DLD1 (cell line): ENCODE data around the gene IFITM5.
"Not testable (repeated sequence)": the region's sequence is repeated elsewhere in the genome, so short reads cannot be mapped to it uniquely, and the experiment has no call there.

Experiments used
- in situ Hi-C: cut with HindIII; loops from 2 replicates; pipeline ENCODE4 v1.10.0; 2017; ENCODE audit warnings: low sequenced_read_pairs

Gene IFITM5

GRCh38 chr11:328516-329100 is 29.3 kb upstream of the IFITM5 start:
- in situ Hi-C loops: not testable (repeated sequence)

DNA sequence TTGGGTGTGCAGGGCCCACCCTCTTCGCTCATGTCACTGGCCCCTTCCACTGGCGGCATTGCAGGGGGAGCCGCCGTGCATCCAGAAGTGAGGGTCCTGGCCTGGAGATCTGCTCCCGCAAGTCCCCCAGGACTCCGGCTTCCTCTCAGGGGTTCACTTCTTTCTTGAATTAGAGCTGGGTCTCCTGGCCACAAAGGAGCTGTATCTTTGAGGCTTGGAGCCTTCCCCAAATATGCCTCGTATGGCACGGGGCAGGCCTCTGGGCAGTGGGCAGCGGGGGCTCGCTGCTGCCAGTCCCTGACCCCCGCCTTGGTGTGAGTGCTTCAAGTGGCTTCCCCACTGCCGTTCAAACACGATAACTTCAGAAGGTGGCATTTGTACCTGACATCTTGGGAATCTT is 28.7 kb upstream of the IFITM5 start:
- in situ Hi-C loops: no loop called here

GRCh38 chr11:327581-327923 is 28.2 kb upstream of the IFITM5 start:
- in situ Hi-C loops: no loop called here

DNA sequence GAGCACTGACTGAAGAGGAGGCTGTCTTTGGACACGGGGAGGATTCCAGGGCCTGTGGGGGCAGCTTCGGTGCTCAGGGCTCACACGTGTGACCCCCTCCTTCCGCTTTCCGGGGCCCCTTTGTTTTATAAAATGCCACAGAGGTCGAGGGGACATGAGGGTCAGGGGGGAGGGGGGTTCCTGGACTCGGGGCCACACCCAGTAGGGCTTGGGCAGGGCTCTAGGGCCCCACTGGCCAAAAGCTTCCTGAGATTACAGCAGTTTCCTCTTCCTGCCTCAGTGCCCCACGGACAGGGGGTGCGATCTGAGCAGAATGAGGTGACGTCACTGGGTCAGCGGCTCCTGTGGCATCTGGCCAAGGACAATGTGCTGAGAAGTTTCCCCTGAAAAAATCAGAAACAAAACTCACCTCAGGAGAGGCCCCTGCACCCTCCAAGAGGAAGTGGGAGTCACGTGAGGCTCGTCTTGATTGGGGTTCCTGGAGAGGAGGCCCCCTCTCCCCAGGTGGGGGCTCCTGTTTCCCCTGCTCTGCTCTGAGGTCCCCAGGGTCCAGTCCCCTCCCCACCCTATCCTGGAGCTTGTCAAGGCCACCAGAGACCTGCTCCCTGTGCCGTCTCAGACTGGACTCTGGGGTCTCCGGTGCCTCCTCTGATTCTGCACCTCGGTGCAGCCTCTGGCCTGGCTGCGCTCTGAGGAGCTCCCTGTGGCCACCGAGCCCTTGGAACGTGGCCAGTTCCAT is 27.7 kb upstream of the IFITM5 start:
- in situ Hi-C loops: no loop called here

- in situ Hi-C loops: no loop called here
Observed at GRCh38 chr11:326592-326841, 27.2 kb upstream of the IFITM5 start.

GRCh38 chr11:325796-326591 is 26.7 kb upstream of the IFITM5 start:
- in situ Hi-C loops: no loop called here

DNA sequence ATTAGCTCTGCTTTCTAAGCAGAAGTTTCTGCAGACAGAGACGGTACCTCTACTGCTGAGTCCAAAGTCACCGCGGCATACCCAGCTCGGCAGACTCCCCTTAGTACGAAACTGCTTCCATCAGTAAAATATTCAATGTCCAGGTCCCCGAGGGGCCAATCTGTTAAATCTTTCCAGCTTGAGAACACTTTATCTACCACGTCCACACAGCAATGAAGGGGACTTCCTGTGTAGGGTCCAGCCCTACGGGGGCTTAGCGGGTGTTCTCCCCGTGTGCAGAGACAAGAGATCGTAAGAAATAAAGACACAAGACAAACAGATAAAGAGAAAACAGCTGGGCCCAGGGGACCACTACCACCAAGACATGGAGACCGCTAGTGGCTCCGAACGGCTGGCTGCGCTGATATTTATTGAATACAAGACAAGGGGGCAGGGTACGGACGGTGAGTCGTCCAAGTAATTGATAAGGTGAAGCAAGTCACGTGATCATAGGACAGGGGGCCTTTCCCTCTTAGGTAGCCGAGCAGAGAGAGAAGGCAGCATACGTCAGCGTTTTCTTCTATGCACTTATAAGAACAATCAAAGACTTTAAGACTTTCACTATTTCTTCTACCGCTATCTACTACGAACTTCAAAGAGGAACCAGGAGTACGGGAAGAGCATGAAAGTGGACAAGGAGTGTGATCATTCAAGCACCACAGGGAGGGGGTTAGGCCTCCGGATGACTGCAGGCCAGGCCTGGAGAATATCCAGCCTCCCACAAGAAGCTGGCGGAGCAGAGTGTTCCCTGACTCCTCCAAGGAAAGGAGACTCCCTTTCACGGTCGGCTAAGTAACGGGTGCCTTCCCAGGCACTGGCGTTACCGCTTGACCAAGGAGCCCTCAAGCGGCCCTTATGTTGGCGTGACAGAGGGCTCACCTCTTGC is 25.5 kb upstream of the IFITM5 start:
- in situ Hi-C loops: not testable (repeated sequence)

DNA sequence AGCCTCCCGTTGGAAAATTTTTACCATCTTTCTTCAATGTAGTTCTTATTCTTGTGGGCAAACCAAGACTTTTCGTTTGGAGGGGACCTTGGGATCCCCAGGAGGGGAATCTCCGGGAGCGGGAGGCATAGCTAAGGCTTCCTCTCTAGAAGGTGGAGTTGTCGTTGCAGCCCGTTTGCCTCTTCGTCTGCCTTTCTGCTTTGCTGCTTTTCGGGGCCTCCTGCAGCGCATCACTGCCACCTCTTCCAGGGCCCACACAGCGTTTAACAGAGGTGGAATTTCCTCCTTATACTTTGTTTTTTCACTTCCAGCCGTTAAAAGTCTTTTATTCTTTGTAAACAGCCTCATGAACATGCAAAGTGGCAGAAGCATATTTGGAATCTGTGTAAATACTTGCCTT is 24.8 kb upstream of the IFITM5 start:
- in situ Hi-C loops: no loop called here

DNA sequence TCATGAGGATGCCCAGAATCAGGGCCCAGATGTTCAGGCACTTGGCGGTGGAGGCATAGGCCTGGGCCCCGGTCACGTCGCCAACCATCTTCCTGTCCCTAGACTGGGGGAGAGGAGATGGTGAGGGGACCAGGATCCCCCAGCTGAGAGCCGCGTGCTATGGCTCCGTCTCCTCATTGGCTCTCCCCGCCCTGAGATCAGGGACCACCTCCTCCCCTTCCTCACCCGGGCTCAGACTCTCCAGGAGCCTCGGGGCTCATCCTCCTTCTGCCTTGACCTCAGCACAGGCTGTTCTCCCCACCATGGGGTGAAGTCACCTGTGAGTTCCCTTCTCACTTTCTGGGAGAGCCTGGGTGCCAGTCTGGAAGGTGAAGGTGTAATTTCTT is 20.6 kb upstream of the IFITM5 start:
- in situ Hi-C loops: not testable (repeated sequence)

DNA sequence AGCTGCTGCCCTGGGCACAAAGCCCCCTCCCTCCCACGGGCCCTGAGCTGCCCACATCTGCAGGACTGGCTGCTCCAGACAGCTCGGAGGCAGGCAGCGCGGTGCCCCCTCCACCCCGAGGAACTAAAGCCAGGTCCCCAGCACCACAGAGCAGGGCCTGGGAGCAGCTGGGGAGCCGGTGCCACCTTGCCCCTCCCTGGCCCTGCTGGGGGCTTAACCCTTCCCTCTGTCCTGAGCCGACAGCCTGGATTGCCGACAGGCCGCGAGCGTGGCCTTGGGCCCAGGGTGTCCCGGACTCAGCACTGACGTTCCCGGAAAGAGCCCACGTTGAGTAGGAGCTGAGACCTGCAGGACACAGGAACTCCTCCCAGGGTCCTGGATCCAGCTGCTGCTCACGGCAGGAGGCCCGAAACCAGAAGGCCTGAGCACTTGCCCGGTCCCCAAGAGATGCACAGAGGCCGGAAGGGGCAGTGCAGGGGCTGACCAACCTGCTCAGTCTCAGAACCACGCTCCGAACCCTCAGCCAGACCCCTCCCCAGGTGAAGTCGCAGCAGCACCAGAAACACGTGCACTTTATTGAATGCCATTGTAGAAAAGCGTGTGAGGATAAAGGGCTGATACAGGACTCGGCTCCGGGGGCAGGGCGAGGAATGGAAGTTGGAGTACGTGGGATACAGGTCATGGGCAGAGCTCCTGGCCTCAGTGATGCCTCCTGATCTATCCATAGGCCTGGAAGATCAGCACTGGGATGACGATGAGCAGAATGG is 20.0 kb upstream of the IFITM5 start:
- in situ Hi-C loops: not testable (repeated sequence)

GRCh38 chr11:318405-319120 is 19.2 kb upstream of the IFITM5 start:
- in situ Hi-C loops: not testable (repeated sequence)

GRCh38 chr11:317668-318404 is 18.5 kb upstream of the IFITM5 start:
- in situ Hi-C loops: not testable (repeated sequence)

- in situ Hi-C loops: no loop called here
Observed at GRCh38 chr11:316891-317301, 17.6 kb upstream of the IFITM5 start.

DNA sequence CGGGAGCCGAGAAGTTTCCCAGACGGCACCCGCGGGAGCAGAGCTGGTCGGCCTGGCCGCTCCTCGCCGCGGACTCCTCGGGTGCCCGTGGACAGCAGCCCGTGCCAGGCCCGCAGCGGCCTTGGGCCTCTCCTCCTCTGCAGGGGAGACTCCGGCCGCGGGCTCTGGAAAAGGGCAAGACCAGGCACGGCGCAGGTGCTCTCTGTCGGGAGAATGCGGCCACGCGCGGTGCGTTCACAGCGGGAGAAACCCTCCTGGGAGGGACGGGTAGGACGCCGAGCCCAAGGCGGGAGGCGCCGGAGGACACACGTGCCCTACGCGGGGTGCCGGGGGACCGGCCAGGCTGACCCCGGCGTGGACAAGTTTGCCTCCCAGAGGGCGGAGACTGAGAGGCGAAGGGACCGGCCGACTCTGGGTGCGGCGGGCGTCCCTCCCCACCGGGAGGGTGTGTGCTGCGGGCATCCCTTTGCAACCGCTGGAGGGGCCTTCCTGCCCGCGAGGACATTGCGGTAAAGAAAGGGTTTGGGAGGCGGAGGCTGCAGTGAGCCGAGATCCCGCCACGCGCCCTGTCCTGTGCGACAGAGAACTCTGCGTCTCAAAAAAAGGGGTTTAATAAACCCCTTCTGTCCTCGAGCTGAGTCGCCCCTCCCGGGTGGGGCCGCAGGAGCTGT is 16.8 kb upstream of the IFITM5 start:
- in situ Hi-C loops: no loop called here

GRCh38 chr11:315516-315994 is 16.2 kb upstream of the IFITM5 start:
- in situ Hi-C loops: no loop called here

DNA sequence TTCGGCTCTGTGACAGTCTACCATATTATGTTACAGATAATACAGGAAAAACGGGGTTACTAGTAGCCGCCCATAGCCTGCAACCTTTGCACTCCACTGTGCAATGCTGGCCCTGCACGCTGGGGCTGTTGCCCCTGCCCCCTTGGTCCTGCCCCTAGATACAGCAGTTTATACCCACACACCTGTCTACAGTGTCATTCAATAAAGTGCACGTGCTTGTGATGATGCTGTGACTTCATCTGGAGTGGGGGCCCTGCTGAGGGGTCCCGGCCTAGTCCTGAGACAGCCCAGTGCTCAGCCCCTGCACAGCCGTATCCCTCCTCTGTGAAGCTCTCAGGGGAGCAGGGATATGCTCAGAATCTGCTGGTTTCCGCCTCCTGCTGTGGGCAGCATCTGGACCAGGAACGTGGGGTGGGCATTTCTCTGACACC is 15.7 kb upstream of the IFITM5 start:
- in situ Hi-C loops: no loop called here

DNA sequence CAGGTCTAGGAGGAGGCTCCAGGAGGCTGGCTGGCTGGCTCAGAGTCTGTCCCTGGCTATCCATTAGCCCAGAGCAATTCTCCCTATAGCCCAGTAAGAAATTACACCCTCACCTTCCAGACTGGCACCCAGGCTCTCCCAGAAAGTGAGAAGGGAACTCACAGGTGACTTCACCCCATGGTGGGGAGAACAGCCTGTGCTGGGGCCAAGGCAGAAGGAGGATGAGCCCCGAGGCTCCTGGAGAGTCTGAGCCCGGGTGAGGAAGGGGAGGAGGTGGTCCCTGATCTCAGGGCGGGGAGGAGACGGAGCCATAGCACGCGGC is 15.2 kb upstream of the IFITM5 start:
- in situ Hi-C loops: not testable (repeated sequence)

DNA sequence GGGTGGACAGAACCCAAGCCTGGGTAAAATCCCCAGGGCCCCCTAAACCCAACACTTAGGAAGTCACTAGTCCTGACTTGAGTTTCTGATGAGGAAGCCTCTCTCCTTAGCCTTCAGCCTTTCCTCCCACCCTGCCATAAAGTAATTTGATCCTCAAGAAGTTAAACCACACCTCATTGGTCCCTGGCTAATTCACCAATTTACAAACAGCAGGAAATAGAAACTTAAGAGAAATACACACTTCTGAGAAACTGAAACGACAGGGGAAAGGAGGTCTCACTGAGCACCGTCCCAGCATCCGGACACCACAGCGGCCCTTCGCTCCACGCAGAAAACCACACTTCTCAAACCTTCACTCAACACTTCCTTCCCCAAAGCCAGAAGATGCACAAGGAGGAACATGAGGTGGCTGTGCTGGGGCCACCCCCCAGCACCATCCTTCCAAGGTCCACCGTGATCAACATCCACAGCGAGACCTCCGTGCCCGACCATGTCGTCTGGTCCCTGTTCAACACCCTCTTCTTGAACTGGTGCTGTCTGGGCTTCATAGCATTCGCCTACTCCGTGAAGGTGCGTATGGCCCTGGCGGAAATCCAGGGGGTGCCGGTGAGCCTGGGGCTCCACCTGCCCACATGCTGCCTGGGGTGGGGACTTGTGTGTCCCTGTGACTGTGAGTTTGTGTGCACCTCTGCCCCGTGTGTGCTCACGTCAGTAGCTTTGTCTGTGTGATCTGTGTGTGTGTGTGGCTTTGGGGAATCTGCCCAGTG is 14.6 kb upstream of the IFITM5 start, which contains the start of gene IFITM1:
Gene IFITM1, plus strand, starts transcription at position 254 of the 767 bp plus-strand sequence. Its CDS starts 131 bp downstream, at position 385.
- in situ Hi-C loops: no loop called here
